HG03097 (cell line): ENCODE measurements around the gene GNA12.

ENCODE experiments used
- ATAC-seq: cut with Tn5 transposase; IDR thresholded peaks from one replicate; pipeline ENCODE4 v1.9.1; 2021; ENCODE audit not compliant: unreplicated experiment, low FRiP score

Gene GNA12

DNA sequence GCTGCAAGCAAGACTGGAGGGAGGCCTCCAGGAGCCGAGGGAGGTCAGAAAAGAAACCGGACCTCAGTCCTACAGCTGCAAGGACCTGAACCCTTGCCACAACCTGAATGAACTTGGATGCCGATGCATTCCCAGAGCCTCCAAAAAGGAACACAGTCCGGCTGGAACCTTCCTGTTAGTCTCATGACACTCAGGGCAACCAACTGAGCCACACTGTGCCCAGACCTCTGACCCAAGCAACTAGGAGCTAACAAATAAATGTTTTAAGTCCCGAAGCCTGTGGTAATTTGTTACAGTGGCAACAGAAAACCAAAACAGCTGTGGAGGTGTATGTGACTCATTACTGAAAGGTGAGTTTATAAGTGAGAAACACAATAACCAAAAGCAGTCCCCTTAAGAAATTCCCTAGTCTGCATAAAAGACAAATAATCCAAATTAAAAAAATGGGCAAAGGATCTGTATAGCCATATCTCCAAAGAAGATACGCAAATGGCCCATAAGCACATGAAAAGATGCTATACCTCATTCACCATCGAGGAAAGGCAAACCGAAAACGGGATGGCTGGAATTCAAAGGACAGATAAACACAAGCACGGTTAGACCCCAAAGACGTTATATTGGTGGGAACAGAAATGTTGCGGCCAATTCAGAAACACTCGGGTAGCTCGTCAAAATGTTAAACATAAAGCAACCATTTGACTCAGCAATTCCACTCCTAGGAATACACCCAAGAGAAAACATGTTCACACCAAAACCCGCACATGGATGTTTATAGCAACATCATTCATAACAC, 24.8 kb downstream of the GNA12 start:
- no peak for ATAC-seq

DNA sequence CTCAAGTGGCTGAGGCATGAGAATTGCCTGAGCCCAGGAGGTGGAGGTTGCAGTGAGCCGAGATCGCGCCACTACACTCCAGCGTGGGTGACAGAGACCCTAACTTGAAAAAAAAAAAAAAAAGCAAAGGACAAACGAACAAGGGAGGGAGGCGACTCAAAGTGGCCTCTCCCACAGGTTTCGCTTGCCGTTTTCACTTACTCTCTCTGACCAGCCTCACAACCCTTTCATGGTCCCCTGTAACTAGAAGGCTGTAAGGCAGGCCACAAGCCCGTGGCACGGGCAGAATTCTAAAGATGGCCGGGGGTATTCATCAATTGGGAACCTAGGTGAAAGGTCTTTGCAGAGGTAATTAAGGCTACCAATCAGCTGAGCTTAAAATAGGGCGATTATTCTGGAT, 25.5 kb downstream of the GNA12 start:
- no peak for ATAC-seq

DNA sequence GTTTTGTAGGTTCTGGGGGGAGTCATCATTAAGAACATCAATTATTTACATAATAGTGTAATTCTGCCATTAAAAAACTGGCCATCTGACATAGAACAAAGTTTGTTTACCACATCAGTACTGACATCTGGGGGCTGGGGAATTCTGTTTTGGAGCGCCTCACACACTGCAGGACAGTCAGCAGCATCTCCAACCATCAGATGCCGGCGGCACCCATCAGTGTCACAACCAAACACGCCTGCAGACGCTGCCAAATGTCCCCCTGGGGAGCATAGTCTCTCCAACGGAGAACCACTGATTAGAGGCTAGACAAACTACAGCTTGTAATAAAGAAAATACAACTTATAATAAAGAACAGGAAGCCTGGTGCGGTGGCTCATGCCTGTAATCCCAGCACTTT, 26.0 kb downstream of the GNA12 start:
- no peak for ATAC-seq

DNA sequence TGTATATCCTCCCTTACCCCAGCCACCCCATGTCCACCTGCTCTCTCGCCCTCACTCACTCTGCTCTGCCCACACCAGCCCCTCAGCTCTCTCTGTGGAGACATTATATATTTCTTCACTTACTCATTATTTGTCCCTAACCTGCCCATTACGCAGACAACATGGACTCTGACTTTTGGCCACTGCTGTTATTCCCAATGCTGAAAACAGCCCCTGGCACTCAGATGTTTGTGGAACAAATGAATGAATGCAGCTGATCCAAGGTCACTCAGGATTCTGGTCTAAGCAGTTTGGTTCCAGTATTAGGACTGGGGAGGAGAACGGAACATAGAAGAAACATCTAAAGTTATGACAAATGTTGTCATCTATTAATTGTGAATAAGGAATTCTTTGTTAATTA, 26.7 kb downstream of the GNA12 start:
- ATAC-seq = no peak

DNA sequence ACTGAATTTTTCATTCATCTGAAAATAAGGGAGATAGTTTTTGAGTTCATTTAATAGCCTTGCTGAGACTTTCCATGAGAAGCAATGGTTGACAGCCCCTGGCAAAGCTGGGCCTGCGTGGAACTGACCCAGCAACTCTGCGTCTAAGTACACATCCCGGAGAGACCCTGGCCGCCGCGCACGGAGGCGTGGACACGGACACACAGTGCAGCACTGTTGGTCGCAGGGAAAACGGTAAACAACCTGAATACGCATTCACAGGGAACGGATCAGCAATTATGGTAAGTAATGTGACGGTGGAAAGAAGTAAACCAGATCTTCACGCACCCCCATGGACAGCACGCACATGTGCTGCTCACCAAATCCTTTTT, 28.2 kb downstream of the GNA12 start:
- ATAC-seq = no peak

DNA sequence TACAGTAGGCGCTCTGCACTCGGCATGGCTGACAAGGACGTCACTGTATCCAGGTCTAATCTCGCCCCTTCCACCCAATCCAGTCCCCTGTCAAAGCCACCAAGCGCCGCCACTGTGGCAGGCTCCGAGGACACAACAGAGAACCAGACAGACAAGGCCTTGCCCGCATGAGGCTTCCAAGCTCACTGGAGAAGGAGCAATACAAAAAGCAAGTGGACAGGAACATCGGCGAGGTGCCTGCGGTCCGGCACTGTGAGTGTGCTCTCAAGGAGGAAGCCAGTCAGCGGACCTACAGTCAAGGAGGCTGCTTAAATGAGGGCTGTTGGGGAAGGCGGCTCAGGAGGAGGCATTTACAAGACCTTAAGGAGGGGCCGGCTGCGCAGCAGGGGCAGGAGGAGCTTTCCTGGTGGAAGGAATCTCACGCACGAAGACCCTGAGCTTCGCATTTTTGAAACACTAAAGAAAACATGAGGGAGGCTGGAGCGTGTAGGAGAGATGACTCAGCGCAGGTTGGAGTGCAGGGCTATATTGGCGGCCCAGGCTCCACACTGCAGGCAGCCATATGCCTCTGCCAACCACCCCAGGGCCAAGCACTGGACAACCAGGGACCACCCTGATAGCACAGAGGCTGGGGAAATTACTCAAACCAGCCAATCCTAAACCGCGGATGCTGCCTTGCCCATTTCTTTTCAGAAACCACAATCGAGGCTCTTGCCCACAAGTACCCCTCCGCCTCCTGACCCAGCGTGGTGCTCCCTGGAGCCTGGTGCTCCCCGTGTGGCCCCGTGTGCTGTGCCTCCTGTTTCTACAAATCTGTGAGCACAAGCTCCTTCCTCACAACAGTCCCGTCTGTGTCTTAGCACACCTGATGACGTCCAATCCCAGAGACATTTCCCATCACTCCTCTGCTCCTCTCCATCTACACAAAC, 28.9 kb downstream of the GNA12 start:
- no peak for ATAC-seq

DNA sequence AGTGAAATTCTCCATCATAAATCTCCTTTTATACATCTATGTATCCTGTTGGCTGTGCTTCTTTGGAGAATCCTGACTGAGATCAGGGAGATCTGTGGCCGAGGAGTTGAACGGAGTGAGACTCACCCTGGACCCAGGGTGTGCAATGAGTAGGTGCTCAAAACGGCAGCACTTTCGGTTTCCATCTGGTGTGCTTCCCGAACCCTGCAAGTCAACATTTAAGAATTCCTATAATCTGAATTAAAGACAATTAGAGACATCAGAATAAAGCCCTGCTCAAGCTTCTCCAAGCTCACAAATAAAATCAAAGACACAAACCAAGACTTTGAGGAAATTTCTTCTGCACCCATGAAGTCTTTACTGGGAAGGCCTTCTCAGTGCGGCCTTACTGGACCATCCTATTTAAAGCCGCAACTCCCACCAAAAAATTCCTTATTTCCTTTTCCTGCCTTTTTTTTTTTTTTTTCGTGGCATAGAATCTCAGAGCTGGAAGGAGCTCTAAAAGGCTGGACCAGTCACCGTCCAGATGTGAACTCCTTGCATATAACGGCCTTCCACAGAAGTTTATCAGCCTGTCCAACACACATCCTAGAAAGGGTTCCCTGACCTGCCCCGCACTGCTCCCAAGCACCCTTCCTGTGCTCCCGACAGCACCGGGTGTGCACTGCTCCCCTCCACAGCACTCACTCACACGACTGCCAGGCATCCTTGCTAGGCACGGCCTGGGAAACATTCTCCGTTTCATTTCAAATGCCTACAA, 29.7 kb downstream of the GNA12 start:
- no peak for ATAC-seq

DNA sequence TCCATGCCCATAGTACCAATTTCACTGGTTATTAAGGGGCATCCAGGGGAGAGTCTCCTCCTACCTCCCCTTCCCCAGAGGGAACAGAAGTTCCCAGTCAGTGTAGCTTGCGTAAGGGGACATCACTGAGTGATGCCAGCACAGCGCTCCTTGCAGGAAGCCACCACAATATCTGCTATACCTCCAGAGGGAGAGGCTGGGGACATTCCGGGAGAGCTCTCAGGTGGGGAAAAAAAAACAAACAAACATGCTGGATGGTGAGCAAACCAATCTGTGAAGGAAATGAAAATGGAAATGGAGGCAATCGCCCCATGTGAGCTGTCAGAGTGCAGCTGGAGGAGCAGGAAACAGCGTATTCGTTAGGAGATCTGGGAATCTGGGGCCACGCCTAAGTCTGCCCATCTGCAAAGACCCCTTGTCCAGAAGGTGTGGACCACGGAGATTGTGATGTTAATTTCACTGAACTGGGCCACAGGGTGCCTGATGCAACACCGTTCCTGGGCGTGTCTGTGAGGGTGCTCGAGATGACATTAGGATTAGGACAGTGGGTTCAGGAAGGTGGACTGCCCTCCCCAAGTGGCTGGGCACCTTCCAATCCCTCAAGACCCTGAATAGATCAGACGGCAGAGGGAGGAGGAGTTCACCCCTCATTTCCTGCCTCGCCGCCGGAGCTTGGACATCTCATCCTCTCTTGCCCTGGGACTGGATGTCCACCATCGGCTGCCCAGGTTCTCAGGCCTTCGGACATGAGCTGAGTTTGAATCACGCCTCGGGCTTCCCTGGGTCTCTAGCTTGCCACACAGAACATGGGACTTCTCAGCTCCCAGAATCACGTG, 30.5 kb downstream of the GNA12 start:
- no peak for ATAC-seq

DNA sequence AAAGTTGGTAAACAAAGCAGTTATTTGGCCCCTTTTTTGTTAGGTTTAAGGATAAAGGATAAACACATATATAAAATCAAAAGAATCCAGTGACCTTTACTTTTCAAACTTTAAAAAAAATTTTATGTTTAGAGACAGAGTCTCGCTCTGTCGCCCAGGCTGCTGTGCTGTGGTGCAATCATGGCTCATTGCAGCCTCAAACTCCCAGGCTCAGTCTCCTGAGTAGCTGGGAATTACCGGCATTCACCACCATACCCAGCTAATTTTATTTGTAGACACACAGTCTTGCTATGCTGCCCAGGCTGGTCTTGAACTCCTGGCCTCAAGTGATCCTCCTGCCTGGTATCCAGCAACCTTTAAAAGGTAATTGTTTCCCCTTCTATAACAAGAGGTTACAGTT, 31.3 kb downstream of the GNA12 start:
- no peak for ATAC-seq

DNA sequence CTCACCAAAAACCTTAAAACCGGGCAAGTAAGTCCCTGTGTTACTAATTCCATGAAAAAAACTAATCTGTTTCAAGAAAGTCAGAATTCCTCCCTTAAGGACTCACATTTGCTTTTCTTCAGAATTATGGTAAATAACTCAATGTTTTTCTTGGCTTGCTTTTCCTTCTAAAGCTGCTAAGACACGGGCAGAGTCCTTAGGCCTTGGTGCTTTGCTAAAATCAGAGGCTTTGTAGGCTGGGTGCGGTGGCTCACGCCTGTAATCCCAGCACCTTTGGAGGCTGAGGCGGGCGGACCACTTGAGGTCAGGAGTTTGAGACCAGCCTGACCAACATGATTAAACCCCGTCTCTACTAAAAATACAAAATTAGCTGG, 32.0 kb downstream of the GNA12 start:
- ATAC-seq = no peak

DNA sequence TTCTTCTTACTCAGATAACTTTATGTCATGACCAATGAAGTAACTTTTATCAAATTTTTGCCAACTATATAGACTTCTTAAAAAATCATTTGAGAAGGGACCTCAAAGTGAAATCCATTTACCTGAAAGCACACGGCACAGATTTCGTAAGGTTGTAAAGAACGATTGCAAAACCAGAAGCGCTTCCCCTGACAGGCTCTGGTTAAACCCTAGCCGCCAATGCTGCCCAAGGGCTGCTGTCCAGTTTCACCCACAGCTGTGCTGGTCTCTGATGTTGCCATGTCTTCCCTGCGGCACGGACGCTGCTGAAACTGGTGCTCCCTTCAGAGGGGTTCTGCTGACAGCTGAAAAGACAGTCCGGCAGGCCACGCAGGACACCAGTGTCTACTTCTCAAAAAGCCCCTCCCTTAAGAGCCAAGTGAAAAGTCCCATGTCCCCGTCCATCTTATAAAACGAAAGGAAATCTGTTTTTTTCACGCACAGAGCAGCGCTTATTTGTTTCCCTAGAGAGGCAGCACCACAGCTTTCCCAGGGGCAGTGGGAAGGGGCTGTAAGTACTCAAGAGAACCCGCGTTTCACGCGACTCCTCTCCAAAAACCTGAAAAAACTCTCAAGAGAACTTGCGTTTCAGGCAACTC, 32.5 kb downstream of the GNA12 start:
- no peak for ATAC-seq

DNA sequence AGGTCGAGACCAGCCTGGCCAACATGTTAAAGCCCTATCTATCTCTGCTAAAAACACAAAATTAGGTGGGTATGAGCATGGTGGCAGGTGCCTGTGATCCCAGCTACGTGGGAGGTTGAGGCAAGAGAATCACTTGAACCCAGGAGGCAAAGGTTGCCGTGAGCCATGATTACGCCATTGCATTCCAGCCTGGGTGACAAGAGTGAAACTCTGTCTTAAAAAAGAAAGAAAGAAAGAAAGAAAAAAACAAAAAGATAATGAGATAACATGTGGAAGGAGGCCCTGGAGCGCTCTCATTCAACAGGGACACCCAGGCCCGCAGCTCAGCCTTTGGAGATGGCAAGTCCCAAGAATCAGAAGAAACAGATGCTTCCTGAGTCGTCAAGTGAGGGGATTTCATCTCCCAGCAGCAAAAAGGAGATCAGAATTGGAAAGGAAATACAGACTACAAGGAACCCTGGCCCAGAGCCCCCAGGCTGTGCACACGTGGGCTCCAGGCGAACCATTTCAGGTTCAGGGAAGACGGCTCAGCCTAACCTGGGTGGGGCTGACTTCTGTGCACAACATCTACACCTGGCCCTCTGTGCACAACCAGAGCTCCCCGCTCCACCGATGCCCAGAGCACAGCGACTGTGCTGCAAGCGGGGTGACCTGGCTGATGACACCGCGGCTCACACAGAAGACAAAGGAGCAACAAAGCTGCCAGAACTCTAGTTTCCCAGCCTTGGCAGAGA, 33.3 kb downstream of the GNA12 start:
- ATAC-seq = no peak

DNA sequence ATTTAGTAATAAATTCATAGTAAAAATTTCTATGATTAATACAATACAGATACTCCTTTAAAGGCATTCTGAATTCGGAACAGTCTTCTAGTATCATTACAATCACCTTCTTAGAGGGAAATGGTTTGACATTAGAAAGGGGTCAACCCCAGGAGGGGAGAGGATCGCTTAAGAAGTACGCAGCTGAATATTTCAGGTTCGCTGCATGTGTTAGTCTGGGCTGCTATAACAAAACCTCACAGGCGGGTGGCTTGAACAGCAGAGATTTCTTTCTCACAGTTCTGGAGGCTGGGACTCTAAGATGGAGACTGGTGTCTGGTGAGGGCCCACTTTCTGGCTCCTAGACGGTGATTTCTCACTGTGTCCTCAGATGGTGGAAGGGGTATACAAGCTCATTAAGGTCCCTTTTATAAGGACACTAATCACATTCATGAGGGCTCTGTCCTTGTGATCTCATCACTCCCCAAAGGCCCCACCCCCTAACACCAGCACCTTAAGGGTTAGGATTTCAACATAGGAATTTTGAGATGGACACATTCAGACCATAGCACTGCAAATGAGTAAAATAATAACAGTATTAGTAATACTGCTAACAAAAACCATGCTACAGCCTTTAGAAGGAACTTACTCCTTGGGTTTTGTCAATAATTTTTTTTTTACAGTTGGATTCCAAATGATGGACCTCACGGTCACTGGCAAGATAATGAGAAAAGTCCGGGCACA, 34.0 kb downstream of the GNA12 start:
- ATAC-seq = no peak

DNA sequence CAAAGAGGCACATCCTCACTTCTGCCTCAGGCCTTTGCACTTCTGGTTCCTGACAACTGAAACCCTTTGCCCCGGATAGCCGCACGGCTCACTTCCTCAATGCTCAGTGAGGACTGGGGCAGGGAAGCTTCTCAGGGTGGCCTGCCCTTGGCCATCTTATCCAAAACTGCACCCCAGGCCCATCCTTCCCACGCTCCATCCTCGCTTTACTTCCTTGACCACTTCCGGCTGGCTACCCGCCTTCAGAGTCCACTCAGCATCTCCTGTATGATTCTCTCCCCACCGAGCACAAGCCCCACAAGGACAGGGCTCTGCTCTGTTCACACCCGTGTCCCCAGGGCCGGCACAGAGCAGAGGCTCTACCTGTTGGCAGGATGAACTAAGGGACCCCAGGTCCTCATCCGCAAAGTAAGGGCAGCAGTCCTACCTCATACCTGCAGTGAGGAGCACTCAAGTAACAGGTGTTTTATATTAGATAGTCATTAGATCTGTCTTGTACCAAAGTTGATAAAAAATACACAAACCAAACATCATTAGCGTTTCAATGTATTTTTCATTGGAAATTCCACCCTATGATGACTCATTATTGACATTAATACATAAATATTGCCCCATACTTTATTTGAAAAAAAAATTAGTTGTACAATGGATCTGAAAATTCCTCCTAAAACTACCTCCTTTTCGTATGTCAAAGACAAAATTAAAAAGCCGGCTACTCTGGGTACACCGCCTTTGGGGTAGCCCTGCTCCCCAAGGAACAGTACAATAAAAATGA, 35.0 kb downstream of the GNA12 start:
- no peak for ATAC-seq

DNA sequence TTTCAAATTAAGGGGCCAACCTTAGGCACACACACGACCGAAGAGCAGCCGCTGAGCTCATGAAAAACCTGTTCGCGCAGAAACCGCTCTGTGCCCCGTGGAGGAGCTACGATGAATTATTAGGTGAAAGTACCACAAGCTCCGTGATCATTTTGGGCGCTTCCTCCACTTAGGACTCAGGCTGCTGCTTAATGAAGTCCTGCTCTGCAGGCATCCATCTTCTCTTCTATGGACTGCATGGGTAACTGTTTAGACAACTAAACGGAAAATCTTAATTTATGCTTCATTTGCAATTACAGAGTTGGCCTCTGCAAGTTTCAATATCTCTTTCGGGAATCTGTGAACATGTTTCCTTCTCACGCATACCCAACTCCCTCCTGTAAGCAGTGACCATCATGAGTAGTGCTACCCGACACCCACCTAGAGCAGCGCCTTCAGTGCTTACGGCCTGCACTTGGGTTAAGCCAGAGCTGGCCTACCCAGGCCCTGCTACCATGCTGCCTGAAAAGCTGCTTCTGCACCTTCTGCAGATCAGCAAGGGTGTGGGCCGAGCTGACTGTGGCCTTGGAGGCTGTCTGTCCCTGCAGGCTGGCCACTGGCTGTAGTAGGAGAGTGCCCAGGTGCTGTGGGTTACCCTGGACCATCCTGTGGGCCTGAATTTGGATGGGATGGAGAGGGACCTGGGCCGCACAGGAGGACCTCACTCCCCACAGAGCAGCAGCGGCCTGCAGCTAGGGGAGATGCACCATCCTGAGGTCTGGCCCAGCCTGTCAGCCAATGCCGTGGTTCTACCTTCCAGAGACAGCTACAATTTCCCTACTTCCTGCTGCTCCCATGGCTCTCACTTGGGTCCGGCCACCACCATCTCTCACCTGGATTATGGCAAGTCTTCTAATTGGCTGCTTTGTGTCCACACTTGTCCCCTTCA, 36.0 kb downstream of the GNA12 start:
- ATAC-seq = no peak

DNA sequence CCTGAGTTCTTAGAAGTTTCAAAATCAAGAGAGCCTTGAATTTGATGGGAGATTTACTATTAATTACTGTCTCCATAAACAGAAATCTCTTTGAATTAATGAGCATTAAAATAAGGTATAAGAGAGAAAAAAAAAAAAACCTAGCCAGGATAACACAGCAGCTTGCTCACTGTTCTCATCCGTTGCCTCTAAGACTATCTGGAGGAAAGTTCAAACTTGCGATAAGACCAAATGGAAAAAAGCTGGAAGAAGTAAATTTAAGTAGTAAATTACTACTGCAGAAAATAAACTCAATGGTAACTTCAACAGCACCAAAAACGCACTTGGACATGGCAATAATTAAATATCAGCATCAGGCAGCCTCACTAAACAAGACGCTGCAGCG, 36.7 kb downstream of the GNA12 start:
- ATAC-seq = no peak

DNA sequence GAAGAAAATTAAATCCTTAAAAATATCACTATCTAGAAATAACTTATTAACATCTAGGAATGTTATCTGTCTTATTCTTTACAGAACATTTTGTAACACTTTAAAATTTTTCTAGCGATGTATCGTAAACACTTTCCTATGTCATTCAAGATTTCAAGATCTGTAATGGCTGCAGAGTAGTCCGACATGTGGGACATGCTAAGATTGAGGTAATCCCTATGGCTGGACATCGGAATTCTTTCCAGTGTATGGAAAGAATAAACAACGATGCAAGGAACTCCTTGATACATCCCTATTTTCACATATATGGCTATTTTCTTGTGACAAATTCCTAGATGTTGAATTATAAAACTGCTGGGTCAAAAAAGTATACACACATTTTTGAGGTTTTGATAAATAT, 37.5 kb downstream of the GNA12 start:
- no peak for ATAC-seq
